ENCODE measurements around the gene VAMP5. TPM values are rescaled to one million over a fixed set of nuclear protein-coding genes. Genes with fewer than 3 reads are reported as not detected.
A peak's percentile ranks its signal among the peaks of the same experiment; 100 is the strongest.

VAMP5 gene
- total and polyA plus RNA-seq, 9 of the 15 experiments (the other 6 are each of a cell fraction or from before 2014, with no cell fraction given): 0.54 to 1.9 (median 1.5) TPM; not detected in 2

GRCh38 chr2:85577386-85578242 lies 6.6 kb upstream of the VAMP5 start, which contains the start of gene VAMP8 (continued):
- TF ChIP-seq ATF1 (CRISPR knock-in tag; IDR thresholded peaks at IDR 0.05) (no peak), ATF1 (tag; IDR thresholded peaks at IDR 0.05) (no peak), RBFOX2 (IDR thresholded peaks at IDR 0.05; ENCODE audit: low read depth, low read length) (peak; percentile 67), HMGN3 (IDR thresholded peaks at IDR 0.05; ENCODE audit: borderline replicate concordance, extremely low read depth, insufficient read length, low read depth, low read length) (no peak), FOXA1 (IDR thresholded peaks at IDR 0.05; ENCODE audit: borderline replicate concordance) (no peak), ERF (CRISPR knock-in tag; IDR thresholded peaks at IDR 0.05) (0 out of 2 replicates have a peak, but pooled peaks have one; percentile 39), ZNF143 (CRISPR knock-in tag; IDR thresholded peaks at IDR 0.05) (no peak), ZNF507 (tag; conservative IDR thresholded peaks at IDR 0.05) (no peak), PHF8 (IDR thresholded peaks at IDR 0.05; ENCODE audit: borderline replicate concordance, low read length) (peak; percentile 47; the same call in 1 of the 2 replicates), SRSF3 (IDR thresholded peaks at IDR 0.05; ENCODE audit: insufficient read depth, low read length) (no peak), IRF1 (CRISPR knock-in tag; IDR thresholded peaks at IDR 0.05; ENCODE audit: borderline replicate concordance) (no peak), ARID1B (IDR thresholded peaks at IDR 0.05) (no peak), ARID2 (IDR thresholded peaks at IDR 0.05) (no peak), POLR2B (IDR thresholded peaks at IDR 0.05; ENCODE audit: low read depth, partially characterized antibody) (peak; percentile 58), USF2 (CRISPR knock-in tag; IDR thresholded peaks at IDR 0.05) (no peak), ZBTB43 (CRISPR knock-in tag; IDR thresholded peaks at IDR 0.05) (no peak), ZNF23 (CRISPR knock-in tag; IDR thresholded peaks at IDR 0.05) (no peak), HMBOX1 (IDR thresholded peaks at IDR 0.05) (0 out of 2 replicates have a peak, but pooled peaks have one; percentile 35), NR0B1 (IDR thresholded peaks at IDR 0.05; ENCODE audit: partially characterized antibody) (no peak), PURB (CRISPR knock-in tag; IDR thresholded peaks at IDR 0.05; ENCODE audit: low read depth) (no peak), ZNF146 (CRISPR knock-in tag; IDR thresholded peaks at IDR 0.05; ENCODE audit: unreplicated experiment) (no peak), JUND (IDR thresholded peaks at IDR 0.05; ENCODE audit: borderline replicate concordance, low read depth, low read length) (0 out of 2 replicates have a peak, but pooled peaks have one; percentile 32), JUND (tag; IDR thresholded peaks at IDR 0.05; ENCODE audit: borderline replicate concordance, low read depth, low read length) (no peak; the same call in 2 of the 3 replicates), ZNF184 (CRISPR knock-in tag; IDR thresholded peaks at IDR 0.05) (no peak)

Measured in K562 (cell line).